B cell (primary cell): Measurements from ENCODE around the gene EMILIN3. TPM values are rescaled to one million over a fixed set of nuclear protein-coding genes. Genes with fewer than 3 reads are reported as not detected.
A peak's percentile ranks its signal among the peaks of the same experiment; 100 is the strongest.

Experiments
- ATAC-seq: fragments of 200-7000 bp; cut with Tn5 transposase; one replicate; pipeline ENCODE4 v1.10.0; 2021; ENCODE audit warnings: low read depth, mild to moderate bottlenecking, moderate number of reproducible peaks, moderate library complexity
- CTCF ChIA-PET: fragments of 350-600 bp; sonication (Branson Sonifier 250); formaldehyde crosslinking; loops from one replicate; lab custom pipeline; 2021; ENCODE audit warnings: antibody characterized with exemption, inconsistent platforms; lab: Charles Lee
- POLR2A ChIA-PET: fragments of 350-600 bp; sonication (Branson Sonifier 250); formaldehyde crosslinking; loops from one replicate; lab custom pipeline; 2021; ENCODE audit warnings: antibody characterized with exemption; lab: Charles Lee
- DNase-seq: peaks from one replicate; pipeline ENCODE4 v3.0.0; 2013
- H2AFZ ChIP-seq: 2 replicates; pipeline ENCODE4 v1.6.1; 2012; ENCODE audit warnings: mild to moderate bottlenecking, low read depth, low read length; ENCODE audit not compliant: insufficient read depth, poor library complexity, severe bottlenecking
- H3K27ac ChIP-seq, 2 donors: 1 replicate in 1 of 2; 2 replicates in 1 of 2; pipeline ENCODE4 v1.5.1; 2012 to 2013; ENCODE audit warnings: low read length in 2 of 2, mild to moderate bottlenecking in 2 of 2, moderate library complexity in 1 of 2
- H3K27me3 ChIP-seq, 4 experiments: fragments of 200-600 bp in 1 of 4; sonication (generic) in 1 of 4; replicated peaks in 1 of 4; 1 replicate in 2 of 4; 2 replicates in 2 of 4; pipeline versions ENCODE4 v1.6.1 to v1.7.0; 2013 to 2016; ENCODE audit warnings: low read length in 3 of 4, mild to moderate bottlenecking in 2 of 4, mixed read lengths in 1 of 4, moderate library complexity in 1 of 4; ENCODE audit not compliant: insufficient read depth in 4 of 4, control insufficient read depth in 3 of 4; ENCODE audit errors: control extremely low read depth in 1 of 4
- H3K36me3 ChIP-seq, 2 experiments: replicated peaks in 1 of 2; 1 replicate in 1 of 2; 2 replicates in 1 of 2; pipeline versions ENCODE4 v1.6.1 to v1.7.1; 2013; ENCODE audit warnings: low read length in 1 of 2; ENCODE audit not compliant: insufficient read depth in 2 of 2, control insufficient read depth in 1 of 2; ENCODE audit errors: control extremely low read depth in 1 of 2, extremely low read depth in 1 of 2
- H3K4me1 ChIP-seq, 2 donors: fragments of 200-600 bp in 1 of 2; sonication (generic) in 1 of 2; 1 replicate in 1 of 2; 2 replicates in 1 of 2; pipeline versions ENCODE4 v1.5.1 to v1.6.1; 2013 to 2017; ENCODE audit warnings: low read length in 2 of 2; ENCODE audit not compliant: control insufficient read depth in 2 of 2, insufficient read depth in 2 of 2
- H3K4me2 ChIP-seq: replicated peaks from 2 replicates; pipeline ENCODE3; 2012; ENCODE audit warnings: mild to moderate bottlenecking, low read depth, low read length; ENCODE audit not compliant: poor library complexity, severe bottlenecking
- H3K4me3 ChIP-seq, 5 experiments: fragments of 200-600 bp in 1 of 5; sonication (generic) in 1 of 5; 1 replicate in 3 of 5; 2 replicates in 2 of 5; pipeline versions ENCODE4 v1.5.1 to v1.7.0; 2011 to 2016; ENCODE audit warnings: low read length in 4 of 5, mild to moderate bottlenecking in 4 of 5, low read depth in 2 of 5, control low read depth in 1 of 5, moderate library complexity in 1 of 5; ENCODE audit not compliant: insufficient read depth in 1 of 5; ENCODE audit errors: control extremely low read depth in 1 of 5, extremely low read depth in 1 of 5
- H3K79me2 ChIP-seq: fragments of 200-600 bp; sonication (generic); one replicate; pipeline ENCODE4 v1.6.0; 2016; ENCODE audit warnings: low read length; ENCODE audit not compliant: control insufficient read depth, insufficient read depth
- H3K9ac ChIP-seq: fragments of 200-600 bp; sonication (generic); 2 replicates; pipeline ENCODE4 v1.6.1; 2017; ENCODE audit warnings: mild to moderate bottlenecking, low read length, moderate library complexity
- H3K9me3 ChIP-seq, 3 donors: one replicate each; pipeline versions ENCODE4 v1.6.1 to v1.7.1; 2013; ENCODE audit warnings: low read length in 2 of 3; ENCODE audit not compliant: control insufficient read depth in 2 of 3, insufficient read depth in 1 of 3; ENCODE audit errors: control extremely low read depth in 1 of 3
- H4K20me1 ChIP-seq: 2 replicates; pipeline ENCODE4 v1.6.0; 2012; ENCODE audit warnings: mild to moderate bottlenecking, low read length; ENCODE audit not compliant: insufficient read depth, control insufficient read depth, poor library complexity, severe bottlenecking
- H3K27ac Mint-ChIP-seq: one replicate; pipeline ENCODE4 v1.8.0; 2021; ENCODE audit warnings: mixed read lengths
- H3K27me3 Mint-ChIP-seq: one replicate; pipeline ENCODE4 v1.8.0; 2021; ENCODE audit warnings: mixed read lengths
- H3K4me1 Mint-ChIP-seq: one replicate; pipeline ENCODE4 v1.8.0; 2021; ENCODE audit warnings: mixed read lengths
- H3K4me3 Mint-ChIP-seq: one replicate; pipeline ENCODE4 v1.8.0; 2021; ENCODE audit warnings: mixed read lengths
- H3K9me3 Mint-ChIP-seq: one replicate; pipeline ENCODE4 v1.8.0; 2022; ENCODE audit warnings: mixed read lengths; ENCODE audit not compliant: insufficient read depth
- CTCF ChIP-seq: fragments of 200-600 bp; IDR thresholded peaks from one replicate; pipeline ENCODE4 v1.8.0; 2022; ENCODE audit warnings: antibody characterized with exemption, mild to moderate bottlenecking
- EZH2 ChIP-seq: IDR thresholded peaks from 2 replicates; pipeline ENCODE4 v1.6.1; 2012; ENCODE audit warnings: borderline replicate concordance, low read depth, mild to moderate bottlenecking, moderate library complexity, low read length; ENCODE audit not compliant: insufficient read depth, poor library complexity, severe bottlenecking
- WGBS: methylation state at CpG from one replicate; pipeline ENCODE4 v1.1.5; 2013; ENCODE audit warnings: missing lambda C conversion rate; ENCODE audit not compliant: insufficient coverage; 5-methylcytosine and 5-hydroxymethylcytosine counted together
- intact Hi-C: fragments of 100-400 bp; cut with micrococcal nuclease; formaldehyde crosslinking; loops from one replicate; pipeline ENCODE4 v1.10.0; 2022
- polyA plus RNA-seq: library from polyadenylated mRNA; depleted of rRNA; stranded (reverse); fragments of >200 nt; gene quantifications from 2 replicates; pipeline ENCODE4 v1.2.3, GENCODE V29; 2012
- total RNA-seq, 2 donors: library from RNA; stranded (reverse); fragments of 120-200 nt in 1 of 2; gene quantifications; 1 replicate in 1 of 2; 2 replicates in 1 of 2; pipeline versions ENCODE4 v1.2.3 to v1.2.4, GENCODE V29; 2013 to 2022

The EMILIN3 gene
- total and polyA plus RNA-seq, 2 donors (not counting 1 experiment from before 2014, with no cell fraction given), result not detected

GRCh38 chr20:41364967-41365765 is 1.5 kb downstream of the EMILIN3 start:
- no peak overlapping the region for H3K4me3 ChIP-seq
- Mint-ChIP-seq H3K9me3 (no peaks in the 10 kb centered on the region), H3K4me3 (peak overlapping the region; percentile 10), H3K27ac (no peak overlapping the region), H3K27me3 (peaks cover 38% of the 10 kb centered on the region), H3K4me1 (peaks cover 6% of the 10 kb centered on the region)
- H2AFZ ChIP-seq, result no peak overlapping the region
- DNase-seq, result no peak
- no peak for TF ChIP-seq EZH2
- no peak for TF ChIP-seq CTCF
- 81% methylated on average over 19 of the region's 19 CpGs for WGBS
- no peak overlapping the region for H3K27ac ChIP-seq
- H3K4me1 ChIP-seq, result no peaks in the 10 kb centered on the region
- peaks cover 0 to 6% (median 0%) of the 10 kb centered on the region in 3 donors for H3K9me3 ChIP-seq
- no peaks in the 10 kb centered on the region for H3K36me3 ChIP-seq
- H3K4me2 ChIP-seq, result no peak overlapping the region
- no peaks in the 10 kb centered on the region for H3K79me2 ChIP-seq
- ChIA-PET CTCF (no interaction called here), POLR2A (no interaction called here)
- intact Hi-C loops, result no loop called here
- H4K20me1 ChIP-seq, result no peaks in the 10 kb centered on the region
- H3K9ac ChIP-seq, result no peak overlapping the region
- no peak for ATAC-seq
- peaks cover 0 to 19% (median 9%) of the 10 kb centered on the region in 4 experiments for H3K27me3 ChIP-seq

GRCh38 chr20:41364236-41364855 is 2.3 kb downstream of the EMILIN3 start:
- intact Hi-C loops, result no loop called here
- ChIA-PET POLR2A (no interaction called here), CTCF (no interaction called here)
- no peaks in the 10 kb centered on the region for H4K20me1 ChIP-seq
- 80% methylated on average over 13 of the region's 13 CpGs for WGBS
- peaks cover 0 to 14% (median 9%) of the 10 kb centered on the region in 4 experiments for H3K27me3 ChIP-seq
- DNase-seq (no peak), ATAC-seq (no peak)
- H3K27ac ChIP-seq, result no peak overlapping the region
- Mint-ChIP-seq H3K9me3 (no peaks in the 10 kb centered on the region), H3K27me3 (peaks cover 31% of the 10 kb centered on the region), H3K4me3 (no peak overlapping the region), H3K27ac (no peak overlapping the region), H3K4me1 (peaks cover 6% of the 10 kb centered on the region)
- H3K36me3 ChIP-seq, result no peaks in the 10 kb centered on the region
- H2AFZ ChIP-seq, result no peak overlapping the region
- no peaks in the 10 kb centered on the region for H3K79me2 ChIP-seq
- no peak overlapping the region for H3K4me2 ChIP-seq
- no peaks in the 10 kb centered on the region for H3K9me3 ChIP-seq
- TF ChIP-seq CTCF (no peak), EZH2 (no peak)
- no peak overlapping the region for H3K9ac ChIP-seq
- no peak overlapping the region for H3K4me3 ChIP-seq
- no peaks in the 10 kb centered on the region for H3K4me1 ChIP-seq
